GM03348 (cell line): Measurements from ENCODE around the gene RECQL5.
"Not testable (repeated sequence)": the region's sequence is repeated elsewhere in the genome, so short reads cannot be mapped to it uniquely, and the experiment has no call there.

Experiments used
- DNase-seq: peaks from one replicate; pipeline ENCODE4 v3.0.0; 2012; ENCODE audit warnings: low spot score

Gene RECQL5

DNA sequence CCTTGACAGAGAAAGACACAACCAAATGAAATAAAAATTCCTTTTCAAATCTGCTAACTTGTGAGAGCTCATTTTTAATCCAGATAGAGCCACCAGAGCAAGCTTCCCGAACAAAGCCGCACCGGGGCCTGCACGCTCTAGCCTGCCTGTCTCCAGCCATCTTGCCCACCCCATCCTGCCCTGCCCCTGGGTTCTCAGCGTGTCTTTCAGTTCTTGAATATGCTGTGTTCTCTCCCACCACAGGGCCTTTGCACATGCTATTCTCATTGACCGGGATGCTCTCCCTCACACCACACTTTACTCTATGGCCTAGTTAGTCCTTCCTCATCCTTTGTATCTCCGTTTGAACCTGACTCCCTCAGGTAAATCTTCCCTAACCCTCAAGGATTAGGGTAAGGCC lies 19.0 kb downstream of the RECQL5 start:
- DNase-seq: no peak

DNA sequence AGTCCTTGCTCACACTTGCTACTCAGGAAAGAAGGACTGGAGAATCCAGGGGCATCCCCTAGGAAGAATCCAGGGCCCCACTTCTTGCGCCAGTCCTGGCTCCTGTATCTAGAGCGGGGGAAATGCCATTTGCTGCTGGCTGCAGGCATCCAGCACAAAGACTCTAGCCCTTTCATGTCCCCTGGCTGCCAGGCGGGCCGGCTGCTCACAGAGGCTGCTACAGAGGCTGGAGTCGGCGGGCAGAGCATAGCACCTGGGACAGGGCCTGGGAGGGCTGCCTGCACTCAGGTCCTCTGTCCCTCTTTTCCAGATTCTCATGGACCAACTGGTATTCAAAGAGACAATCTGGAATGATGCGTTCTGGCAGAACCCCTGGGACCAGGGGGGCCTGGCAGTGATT lies 19.9 kb downstream of the RECQL5 start:
- DNase-seq: no peak

DNA sequence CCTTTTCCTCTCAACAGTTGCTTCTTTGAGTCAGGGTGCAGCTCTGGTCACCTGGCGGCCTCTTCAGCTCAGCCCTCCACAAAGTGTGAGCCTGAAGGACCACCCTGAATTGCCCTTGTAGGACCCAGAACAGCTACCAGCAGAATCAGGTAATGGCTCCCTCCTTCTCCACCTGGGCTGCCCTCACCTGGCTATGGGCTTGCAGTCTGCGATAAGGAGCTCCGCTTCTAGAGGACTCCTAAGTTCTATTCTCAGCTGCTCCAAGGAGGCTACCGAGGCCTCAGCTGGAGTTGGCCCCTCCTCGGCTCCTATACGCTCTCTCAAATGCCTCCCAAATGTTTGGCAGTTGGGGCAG lies 20.3 kb downstream of the RECQL5 start:
- no peak for DNase-seq

DNA sequence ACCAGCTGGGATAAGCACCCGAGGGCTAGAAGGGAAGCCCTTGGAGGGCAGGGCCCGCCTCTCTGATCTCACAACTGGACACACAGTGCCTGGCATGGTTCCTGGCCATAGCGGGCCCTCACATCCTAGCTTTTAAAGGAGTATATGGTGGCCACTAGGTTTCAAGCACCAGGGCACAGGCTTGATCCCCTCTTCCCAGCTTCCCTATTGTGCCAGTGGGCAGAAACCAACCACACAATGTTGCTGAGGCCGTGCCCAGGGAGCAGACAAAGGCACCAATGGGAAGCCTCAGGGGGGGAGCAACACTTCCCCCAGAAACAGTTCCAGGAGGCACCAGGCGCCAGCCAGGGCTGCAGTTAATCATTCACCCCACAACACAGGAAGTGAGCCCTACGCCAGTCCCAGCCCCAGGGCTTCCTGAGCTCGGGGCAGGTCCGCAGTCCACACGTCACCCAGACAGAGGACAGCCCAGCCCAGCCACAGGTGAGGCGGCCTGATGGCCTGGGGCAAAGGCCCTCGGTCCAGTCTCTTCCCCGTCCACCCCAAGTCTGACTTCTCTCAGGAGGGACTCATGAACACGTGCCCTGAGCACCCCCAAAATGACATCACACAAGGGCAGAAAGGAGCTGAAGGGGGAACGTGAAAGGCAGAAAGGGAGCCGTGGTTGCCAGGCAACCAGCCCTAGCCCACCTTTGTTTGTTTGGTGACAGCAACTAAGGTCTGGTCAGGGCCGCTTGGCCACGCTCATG lies 20.9 kb downstream of the RECQL5 start:
- DNase-seq: no peak

DNA sequence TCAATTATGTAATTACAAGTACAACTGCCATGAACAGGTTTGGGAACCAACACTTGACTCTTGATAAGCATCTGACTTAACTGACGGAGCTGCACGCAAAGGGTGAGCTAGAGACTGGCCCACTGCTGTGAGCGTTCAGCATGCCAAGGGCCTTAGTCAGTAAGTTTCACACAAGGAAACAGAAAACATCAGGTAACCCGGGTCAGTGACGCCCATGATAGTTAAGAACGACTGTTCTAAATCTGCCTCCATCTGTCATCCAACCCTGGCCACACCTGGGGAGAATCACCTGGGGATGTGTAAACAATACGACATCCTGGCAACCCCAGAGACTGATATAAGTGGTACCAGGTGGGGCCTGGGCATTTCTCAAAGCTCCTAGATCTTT lies 21.5 kb downstream of the RECQL5 start:
- no peak for DNase-seq

DNA sequence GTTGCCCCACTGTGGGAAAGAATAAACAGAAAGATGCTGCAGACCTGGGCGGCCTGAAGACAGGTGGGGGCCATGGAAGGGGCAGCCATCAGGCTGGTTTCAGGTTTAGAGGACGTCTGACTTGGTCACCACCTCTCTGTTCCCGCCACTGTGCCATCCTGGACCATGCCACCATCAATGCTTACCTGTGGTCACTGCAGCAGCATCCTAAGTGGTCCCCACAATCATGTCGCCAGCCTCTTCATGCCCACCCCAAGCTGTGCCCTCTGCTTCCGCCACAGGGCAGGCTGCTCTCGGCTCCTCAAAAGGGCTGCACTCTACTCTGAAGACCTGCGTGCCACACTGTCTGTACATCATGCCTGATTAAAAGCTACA lies 23.3 kb downstream of the RECQL5 start:
- DNase-seq: no peak

DNA sequence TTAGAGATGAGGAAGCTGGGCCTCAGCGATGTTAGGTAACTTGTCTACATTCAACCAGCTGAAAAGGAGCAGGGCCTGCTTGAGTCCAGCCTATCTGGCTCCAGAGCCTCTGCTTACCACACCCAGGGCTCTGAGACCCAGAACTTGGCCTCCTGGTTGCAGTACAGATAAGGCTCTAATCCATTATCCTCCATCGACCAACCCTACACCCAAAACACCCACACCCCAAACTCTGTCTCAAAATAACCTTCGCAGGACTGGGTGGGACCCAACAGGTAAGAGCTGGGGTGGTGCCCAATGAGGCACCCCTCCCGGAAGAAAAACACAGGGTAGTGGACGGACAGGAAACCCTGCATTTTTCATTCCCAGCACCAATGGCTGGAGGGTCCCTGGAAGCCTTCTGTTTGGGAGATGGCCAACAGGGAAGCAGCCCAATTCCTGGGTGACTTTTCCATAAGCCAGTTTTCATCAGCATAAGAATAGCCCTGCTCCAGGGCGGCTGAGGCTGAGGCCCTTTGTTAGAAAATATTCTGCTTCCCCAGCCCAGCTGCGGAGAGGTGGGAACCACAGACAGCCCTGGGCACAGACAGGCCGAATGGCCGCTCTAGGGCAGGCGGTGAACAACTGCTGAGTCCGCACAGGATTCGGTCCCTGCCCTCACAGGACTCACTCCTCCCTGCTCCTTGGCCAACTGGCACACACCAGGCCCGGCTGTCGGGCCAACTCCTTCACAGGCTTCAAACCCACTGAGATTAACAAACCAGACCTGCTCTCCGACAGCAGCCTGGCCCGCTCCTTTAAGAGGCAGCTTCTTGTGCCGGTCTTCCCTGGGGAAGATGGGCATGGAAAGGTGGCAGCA lies 23.9 kb downstream of the RECQL5 start:
- DNase-seq: no peak

DNA sequence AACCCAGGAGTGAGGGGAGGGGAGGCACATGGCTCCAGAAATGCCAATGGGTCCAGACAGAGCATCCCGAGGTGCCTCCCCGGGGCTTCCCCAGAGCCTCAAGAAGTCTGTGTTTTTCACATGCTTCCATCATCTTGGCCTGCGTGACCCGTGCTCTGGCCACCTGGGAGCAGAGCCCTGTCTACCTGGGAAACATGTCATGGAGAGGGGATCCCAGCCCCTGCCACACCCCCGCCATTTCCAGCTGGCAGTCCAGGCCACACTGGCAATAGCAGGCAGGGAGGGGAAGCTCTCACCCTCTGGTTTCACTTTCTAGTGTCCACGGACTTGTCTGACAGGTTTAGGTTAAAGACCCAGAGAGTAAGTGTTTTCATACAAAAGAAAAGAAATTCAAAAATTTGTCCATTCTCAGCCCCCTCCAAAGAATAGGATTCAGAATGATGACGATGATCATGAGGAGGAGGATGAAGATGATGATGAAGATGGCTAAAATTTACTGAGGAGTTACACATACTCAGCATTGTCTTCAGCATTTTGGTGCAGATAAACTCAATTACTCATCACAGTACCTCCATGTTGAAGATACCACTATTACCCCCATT lies 24.7 kb downstream of the RECQL5 start:
- DNase-seq: no peak

DNA sequence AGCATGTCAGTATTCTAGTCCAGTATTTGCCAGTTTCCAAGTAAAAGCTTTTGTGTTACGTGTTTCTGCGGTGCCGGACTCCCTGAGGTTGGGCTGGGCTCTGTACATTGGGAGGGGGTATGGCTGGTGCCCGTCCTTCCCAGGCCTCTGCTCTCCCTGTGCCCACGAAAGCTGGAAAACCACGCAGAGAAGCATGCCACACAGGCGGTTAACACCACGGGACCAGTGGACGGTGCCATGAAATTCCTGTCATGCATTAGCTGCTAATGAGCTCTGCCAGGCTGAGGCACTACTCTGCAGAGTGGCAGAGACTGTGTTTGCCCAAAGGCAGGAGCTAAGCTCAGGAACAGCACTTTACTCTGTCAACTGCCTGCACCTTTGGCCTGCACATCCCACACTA lies 25.6 kb downstream of the RECQL5 start:
- DNase-seq: no peak

DNA sequence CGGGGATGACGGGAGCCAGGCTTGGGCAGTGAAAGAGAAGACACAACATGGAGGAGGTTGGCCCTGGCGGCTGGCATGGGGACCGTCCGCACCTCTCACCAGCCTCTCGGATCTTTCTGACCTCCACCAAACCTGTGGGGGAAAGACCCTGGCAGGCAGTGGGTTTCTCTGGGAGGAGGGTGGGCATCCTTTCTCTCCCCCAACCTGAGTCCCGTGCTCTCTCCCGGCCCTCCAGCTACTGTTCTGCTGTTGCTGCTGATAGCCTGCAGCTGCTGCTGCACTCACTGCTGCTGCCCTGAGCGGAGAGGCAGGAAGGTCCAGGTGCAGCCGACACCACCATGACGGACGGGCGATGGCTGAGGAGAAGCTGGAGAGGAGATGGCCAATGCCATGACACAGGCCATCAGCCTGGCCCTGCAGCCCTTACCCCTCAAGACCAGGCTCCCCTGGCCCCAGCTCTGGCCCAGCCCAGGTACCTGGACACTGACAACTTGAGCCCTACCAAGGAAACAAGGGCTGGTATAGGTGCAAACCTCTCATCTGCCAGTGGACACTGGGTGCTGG lies 26.3 kb downstream of the RECQL5 start:
- no peak for DNase-seq

DNA sequence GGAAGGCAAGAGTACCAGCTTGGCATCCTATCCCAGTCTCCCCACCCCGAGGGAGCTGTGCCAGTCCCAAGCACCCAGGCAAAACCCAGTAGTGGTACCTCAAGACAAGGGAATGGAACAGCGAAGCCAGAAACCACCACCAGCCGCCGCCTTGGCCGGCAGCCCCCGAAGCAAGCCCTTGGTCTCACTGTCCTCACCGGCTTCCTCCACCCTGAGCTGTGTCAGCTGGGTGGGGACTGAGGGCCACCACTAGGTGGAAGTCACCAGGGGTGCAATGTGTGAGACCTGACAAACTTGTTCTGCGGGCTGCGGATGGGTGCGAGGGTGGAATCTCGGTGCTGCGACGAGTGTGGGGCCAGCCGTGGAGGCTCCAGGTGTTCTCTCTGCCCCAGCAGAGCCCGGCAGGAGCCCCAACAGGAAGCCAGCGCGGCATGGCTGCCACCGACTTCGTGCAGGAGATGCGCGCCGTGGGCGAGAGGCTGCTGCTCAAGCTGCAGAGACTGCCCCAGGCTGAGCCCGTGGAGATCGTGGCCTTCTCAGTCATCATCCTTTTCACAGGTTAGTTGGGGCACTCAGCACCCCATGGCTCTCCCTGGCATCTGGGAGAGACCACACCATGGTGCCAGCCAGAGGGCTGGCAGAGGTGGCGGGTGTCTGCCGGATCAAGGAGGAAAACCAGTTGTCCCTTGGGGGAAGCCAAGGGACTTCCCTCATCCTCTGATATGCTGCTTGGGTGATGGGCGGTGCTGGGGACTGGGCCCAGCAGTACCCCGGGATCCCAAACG lies 27.0 kb downstream of the RECQL5 start:
- DNase-seq: no peak

DNA sequence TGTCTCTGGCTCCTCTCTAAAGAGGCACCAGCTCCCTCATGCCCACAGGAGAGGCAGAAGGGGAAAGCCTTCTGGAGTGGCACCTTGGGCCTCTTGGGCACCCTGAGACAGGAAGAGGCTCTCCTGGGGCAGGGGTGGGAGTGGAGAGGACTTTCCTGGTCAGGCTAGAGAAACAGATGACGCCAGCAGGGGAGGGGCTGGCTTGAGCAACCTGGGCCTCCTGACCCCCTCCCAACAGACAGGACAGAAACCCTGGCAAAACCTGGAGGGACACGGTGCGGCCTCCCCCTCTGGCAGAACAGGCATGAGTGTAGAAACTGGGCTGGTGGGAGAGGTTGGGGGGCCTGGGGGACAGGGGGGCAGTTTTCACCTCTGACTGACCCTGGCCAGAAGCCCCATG lies 27.6 kb downstream of the RECQL5 start:
- no peak for DNase-seq

DNA sequence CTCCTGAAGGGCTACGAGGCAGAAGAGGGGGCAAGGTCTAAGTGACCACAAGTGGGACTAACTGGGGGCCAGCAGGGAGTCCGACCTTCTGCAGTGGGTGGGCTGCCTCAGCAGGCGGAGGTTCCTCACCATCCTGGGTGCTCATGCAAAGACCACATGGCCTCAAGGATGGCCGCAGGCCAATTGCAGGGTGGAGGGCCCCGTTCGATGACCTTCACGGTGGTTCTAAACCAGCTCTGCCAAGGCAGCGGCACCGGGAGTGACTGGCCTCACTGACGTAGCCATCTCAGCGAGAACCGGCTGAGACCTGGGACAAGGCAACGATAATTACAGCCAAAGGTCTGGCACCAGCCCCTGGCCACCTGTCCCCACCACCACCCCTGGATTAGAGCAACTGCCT lies 28.1 kb downstream of the RECQL5 start:
- DNase-seq: no peak

DNA sequence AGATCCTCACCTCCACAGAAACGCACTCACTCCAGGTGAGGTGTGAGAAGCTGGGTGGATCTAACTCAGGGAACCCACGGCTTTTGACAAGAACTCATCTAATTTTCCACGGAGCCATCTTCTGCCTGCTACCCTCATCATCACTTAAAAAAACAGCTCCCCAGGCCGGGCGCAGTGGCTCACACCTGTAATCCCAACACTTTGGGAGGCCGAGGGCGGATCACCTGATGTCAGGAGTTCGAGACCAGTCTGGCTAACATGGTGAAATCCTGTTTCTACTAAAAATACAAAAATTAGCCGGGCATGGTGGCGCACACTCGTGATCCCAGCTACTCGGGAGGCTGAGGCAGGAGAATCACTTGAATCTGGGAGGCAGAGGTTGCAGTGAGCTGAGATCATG lies 28.9 kb downstream of the RECQL5 start:
- not testable (repeated sequence) for DNase-seq

DNA sequence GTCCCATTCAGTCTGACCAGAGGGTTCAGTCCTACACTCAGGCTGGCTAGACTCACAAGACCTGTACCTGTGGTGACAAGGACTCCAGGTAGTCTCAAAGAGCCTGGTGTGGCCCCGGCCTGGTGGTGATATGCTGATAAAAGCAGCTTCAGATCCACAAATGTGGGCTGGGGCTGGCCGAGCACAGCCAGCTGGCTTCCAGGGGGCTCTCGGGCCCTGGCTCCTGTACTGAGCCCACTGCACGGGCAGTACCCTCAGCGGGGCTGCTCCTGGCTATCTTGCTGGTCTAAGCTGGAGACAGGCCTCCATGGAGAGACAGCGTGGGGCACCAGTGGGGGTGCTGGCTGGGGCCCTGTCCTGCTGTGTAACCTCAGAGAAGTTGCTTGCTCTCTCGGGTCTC lies 29.4 kb downstream of the RECQL5 start:
- no peak for DNase-seq

DNA sequence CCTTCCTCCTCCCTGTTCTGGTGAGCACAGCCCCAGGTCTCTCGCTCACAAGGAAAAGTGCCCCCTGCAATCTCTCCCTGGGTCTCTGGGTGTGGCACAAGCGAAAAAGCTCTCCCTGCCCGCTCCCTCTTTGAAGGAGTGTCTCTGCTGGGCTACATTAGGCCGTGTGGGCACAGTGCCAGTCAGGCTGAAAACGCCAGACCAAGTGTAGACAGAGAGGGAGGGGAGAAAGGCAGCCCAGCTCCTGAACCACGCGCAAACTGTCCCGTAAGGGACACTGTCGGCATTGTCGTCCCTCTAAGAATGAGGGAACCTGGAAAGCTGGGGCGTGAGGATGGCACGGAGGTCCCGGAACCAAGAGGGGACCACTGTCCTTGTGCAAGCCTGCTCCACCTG lies 29.8 kb downstream of the RECQL5 start:
- no peak for DNase-seq

DNA sequence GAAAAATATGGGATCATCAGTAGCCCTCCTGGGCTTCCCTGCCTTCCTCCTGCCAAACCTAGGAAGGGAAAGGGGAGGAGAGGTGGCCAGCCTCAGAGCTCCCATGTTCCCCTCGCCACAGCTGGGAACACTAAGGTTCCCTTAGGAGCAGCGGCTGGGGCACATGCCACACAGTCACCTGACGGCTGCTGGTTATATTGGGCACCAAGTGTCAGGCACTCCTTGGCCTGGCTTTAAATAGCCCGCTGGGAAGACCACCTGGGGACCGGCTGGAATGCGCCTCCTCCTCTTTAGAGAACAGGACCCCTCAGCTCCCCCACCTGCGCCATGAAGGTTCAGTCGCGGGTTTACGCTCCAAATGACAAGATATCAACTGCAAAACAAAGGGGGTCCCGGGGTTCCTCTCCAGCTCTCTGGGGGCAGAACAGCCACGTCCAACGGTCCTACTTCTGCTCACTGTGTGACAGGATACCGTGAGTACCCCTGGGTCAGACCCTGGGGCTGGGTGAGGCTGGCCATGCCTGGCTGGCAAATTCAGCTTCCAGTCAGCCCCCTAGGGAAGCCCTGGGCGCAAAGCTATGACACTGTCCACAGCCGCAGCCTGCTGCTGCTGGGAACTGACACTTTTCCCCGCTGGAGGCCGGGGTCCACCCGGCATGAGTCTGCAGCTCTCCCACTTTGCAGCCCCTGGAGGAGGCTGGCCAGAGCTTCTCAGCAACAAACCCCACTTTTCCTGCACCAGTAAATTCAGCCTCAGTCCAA lies 30.4 kb downstream of the RECQL5 start:
- no peak for DNase-seq

DNA sequence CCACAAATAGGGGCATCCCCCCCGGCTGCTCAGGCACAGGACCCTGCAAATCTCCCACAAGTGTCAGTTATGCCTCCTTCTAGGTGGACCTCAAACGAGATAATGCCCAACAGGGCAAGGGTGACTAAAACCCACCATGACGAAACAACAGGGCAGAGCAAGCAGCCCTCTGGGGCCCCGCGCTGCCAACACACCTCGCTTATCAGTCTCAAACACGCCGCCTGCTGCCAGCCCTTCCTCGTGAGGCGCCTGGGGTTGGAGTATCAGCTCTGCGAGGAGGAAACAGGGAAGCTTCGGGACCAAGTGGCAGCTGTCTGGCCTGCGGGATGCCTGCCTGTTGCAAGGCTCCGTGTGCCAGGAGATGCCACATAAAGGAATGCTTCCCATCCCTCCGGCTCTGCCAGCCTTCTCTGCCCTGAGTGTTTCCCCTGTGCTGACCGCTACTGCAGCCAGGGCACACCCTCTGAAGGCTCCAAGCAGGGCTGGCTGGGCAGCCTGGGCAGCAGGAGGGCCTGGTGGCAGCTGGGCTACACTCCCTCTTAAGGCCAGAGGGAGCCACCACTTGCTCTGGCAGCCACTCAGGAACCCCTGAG lies 31.2 kb downstream of the RECQL5 start:
- DNase-seq: no peak

DNA sequence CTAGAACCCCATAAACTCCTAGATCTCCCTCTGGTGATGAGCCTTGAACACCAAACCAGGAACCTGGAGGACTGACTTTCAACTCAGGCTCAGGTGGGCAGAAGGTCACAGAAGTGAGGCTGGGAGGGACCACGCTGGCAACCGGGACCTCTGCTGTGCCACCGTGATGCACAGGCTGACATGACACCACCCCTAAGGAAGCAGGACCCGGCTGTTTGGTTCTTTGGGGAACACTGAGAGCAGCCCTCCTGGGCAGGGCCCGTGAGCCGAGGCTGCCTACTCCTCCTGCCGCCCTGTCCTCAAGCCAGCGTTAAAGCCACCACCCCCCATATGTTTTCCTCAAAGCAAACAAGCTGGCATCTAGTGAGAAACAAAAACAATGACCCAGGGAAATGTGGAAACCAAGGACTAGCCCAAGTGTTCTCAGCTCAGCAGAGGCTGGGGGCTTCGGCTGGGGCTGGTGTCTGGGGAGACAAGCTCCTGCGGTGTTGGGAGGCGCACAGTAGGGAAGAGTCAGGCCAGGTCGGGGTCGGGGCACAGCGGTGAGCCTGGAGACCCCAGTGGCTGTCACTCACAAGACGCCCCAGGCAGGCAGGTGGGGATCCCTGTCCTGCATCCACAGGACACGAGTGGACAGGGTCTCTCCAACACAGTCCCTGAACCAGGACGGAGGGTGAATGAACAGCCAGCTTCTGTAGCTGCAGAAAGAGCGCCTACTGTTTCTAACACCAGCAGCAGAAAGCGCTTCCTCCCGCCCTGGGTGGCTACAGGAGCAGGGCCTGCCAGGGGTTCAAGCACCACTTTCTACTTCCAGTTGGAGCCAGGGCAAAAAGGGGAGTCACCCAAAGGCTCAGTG lies 32.0 kb downstream of the RECQL5 start:
- no peak for DNase-seq

DNA sequence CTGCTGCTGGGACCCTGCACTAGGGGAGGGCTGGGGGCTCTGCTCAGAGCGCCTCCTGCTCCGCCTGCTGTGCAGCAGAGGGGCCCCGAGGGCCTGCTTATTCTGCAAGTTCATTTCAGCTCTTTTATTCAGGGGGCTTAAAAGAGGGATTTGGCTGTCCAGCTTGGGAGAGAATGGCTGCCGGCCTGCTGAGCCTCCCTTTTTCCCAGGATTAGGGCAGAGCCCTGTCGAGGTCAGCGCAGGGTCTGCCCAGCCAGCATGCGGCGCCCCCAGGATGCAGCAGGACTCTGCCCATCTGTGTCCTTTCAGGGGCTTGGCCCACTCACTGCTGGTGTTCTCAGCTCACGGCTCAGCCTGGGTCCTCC lies 32.6 kb downstream of the RECQL5 start:
- DNase-seq: no peak
